ENCODE data around the gene IQSEC2.

- TF ChIP-seq POLR2AphosphoS5 (IDR thresholded peaks at IDR 0.05; ENCODE audit: borderline replicate concordance, low read depth, low read length) (no peak), EZH2 (IDR thresholded peaks at IDR 0.05) (no peak), FOXP2 (optimal IDR thresholded peaks at IDR 0.05; ENCODE audit: control extremely low read depth, extremely low read length, insufficient read depth) (no peak)
These were observed 39.8 kb downstream of the IQSEC2 start for GRCh38 chrX:53241558-53241957.
